Mucosa of rectum (tissue), 2 donors: ENCODE data around the gene SEMA3C.

Experiments
- H3K27ac ChIP-seq, 2 donors: one replicate each; pipeline ENCODE4 v1.7.0; 2013; ENCODE audit warnings: inconsistent platforms in 2 of 2, low read depth in 2 of 2, low read length in 2 of 2
- H3K27me3 ChIP-seq, 2 donors: one replicate each; pipeline ENCODE4 v1.7.0; 2013; ENCODE audit warnings: low read length in 2 of 2; ENCODE audit not compliant: control insufficient read depth in 2 of 2, insufficient read depth in 2 of 2
- H3K36me3 ChIP-seq, 2 donors: one replicate each; pipeline ENCODE4 v1.7.0; 2013; ENCODE audit warnings: low read length in 2 of 2; ENCODE audit not compliant: control insufficient read depth in 2 of 2, insufficient read depth in 2 of 2
- H3K4me1 ChIP-seq, 2 donors: one replicate each; pipeline ENCODE4 v1.7.0; 2013; ENCODE audit warnings: low read length in 2 of 2, mild to moderate bottlenecking in 1 of 2; ENCODE audit not compliant: control insufficient read depth in 2 of 2, insufficient read depth in 2 of 2
- H3K4me3 ChIP-seq, 2 donors: one replicate each; pipeline ENCODE4 v1.7.0; 2013; ENCODE audit warnings: low read length in 2 of 2
- H3K9ac ChIP-seq, 2 donors: one replicate each; pipeline ENCODE4 v1.7.0; 2013; ENCODE audit warnings: low read length in 2 of 2, low read depth in 1 of 2, mild to moderate bottlenecking in 1 of 2
- H3K9me3 ChIP-seq, 2 donors: one replicate each; pipeline ENCODE4 v1.7.0; 2013; ENCODE audit warnings: low read length in 2 of 2; ENCODE audit not compliant: control insufficient read depth in 2 of 2
- donor health status: healthy.
- donor health status: Normal muscosa, but diverticular disease.

Gene SEMA3C

GRCh38 chr7:80763289-80763688 is 155.6 kb downstream of the SEMA3C start:
- H3K4me1 ChIP-seq, result no peaks in the 10 kb centered on the region
- H3K27ac ChIP-seq, result no peak overlapping the region

GRCh38 chr7:80760292-80760691 is 158.6 kb downstream of the SEMA3C start:
- no peaks in the 10 kb centered on the region for H3K4me1 ChIP-seq
- no peak overlapping the region for H3K9ac ChIP-seq
- H3K27me3 ChIP-seq, result no peaks in the 10 kb centered on the region
- H3K9me3 ChIP-seq, result no peaks in the 10 kb centered on the region
- no peak overlapping the region for H3K4me3 ChIP-seq
- H3K36me3 ChIP-seq, result peaks cover 4 to 13% of the 10 kb centered on the region in 2 donors
- no peak overlapping the region for H3K27ac ChIP-seq

More at GRCh38 chr7:80763289-80763688, 155.6 kb downstream of the SEMA3C start:
- peaks cover 4 to 5% of the 10 kb centered on the region in 2 donors for H3K36me3 ChIP-seq
- no peak overlapping the region for H3K4me3 ChIP-seq
- H3K9me3 ChIP-seq, result no peaks in the 10 kb centered on the region
- H3K9ac ChIP-seq, result no peak overlapping the region
- H3K27me3 ChIP-seq, result no peaks in the 10 kb centered on the region

- Histone ChIP-seq H3K4me3 (no peak overlapping the region), H3K36me3 (peaks cover 2 to 6% of the 10 kb centered on the region in 2 donors), H3K9ac (no peak overlapping the region), H3K27ac (no peak overlapping the region), H3K9me3 (no peaks in the 10 kb centered on the region), H3K4me1 (no peaks in the 10 kb centered on the region), H3K27me3 (no peaks in the 10 kb centered on the region)
Measured at GRCh38 chr7:80752954-80753690, 165.7 kb downstream of the SEMA3C start.

- H3K27ac ChIP-seq, result no peak overlapping the region
- H3K9ac ChIP-seq, result no peak overlapping the region
- no peak overlapping the region for H3K4me3 ChIP-seq
Measured at GRCh38 chr7:80749270-80749669, 169.6 kb downstream of the SEMA3C start.

GRCh38 chr7:80748363-80749042 is 170.3 kb downstream of the SEMA3C start:
- Histone ChIP-seq H3K9ac (no peak overlapping the region), H3K9me3 (no peaks in the 10 kb centered on the region), H3K4me1 (no peaks in the 10 kb centered on the region), H3K27me3 (no peaks in the 10 kb centered on the region), H3K27ac (no peak overlapping the region), H3K36me3 (peaks cover 5 to 7% of the 10 kb centered on the region in 2 donors), H3K4me3 (no peak overlapping the region)

More at GRCh38 chr7:80749270-80749669, 169.6 kb downstream of the SEMA3C start:
- H3K36me3 ChIP-seq, result peaks cover 5 to 7% of the 10 kb centered on the region in 2 donors
- H3K4me1 ChIP-seq, result no peaks in the 10 kb centered on the region
- H3K9me3 ChIP-seq, result no peaks in the 10 kb centered on the region
- no peaks in the 10 kb centered on the region for H3K27me3 ChIP-seq

GRCh38 chr7:80740778-80741545 is 177.9 kb downstream of the SEMA3C start:
- Histone ChIP-seq H3K27me3 (no peaks in the 10 kb centered on the region), H3K4me1 (no peaks in the 10 kb centered on the region), H3K36me3 (peaks cover 5 to 8% of the 10 kb centered on the region in 2 donors), H3K9ac (no peak overlapping the region), H3K4me3 (no peak overlapping the region), H3K27ac (no peak overlapping the region), H3K9me3 (no peaks in the 10 kb centered on the region)

- H3K4me1 ChIP-seq, result no peaks in the 10 kb centered on the region
- H3K4me3 ChIP-seq, result no peak overlapping the region
- no peaks in the 10 kb centered on the region for H3K36me3 ChIP-seq
- H3K9me3 ChIP-seq, result no peaks in the 10 kb centered on the region
- H3K9ac ChIP-seq, result no peak overlapping the region
- no peak overlapping the region for H3K27ac ChIP-seq
- H3K27me3 ChIP-seq, result no peaks in the 10 kb centered on the region
Measured at GRCh38 chr7:80736371-80737125, 182.3 kb downstream of the SEMA3C start.

GRCh38 chr7:80735330-80735729 is 183.5 kb downstream of the SEMA3C start:
- Histone ChIP-seq H3K36me3 (no peaks in the 10 kb centered on the region), H3K4me1 (no peaks in the 10 kb centered on the region), H3K27me3 (no peaks in the 10 kb centered on the region), H3K27ac (no peak overlapping the region), H3K9me3 (no peaks in the 10 kb centered on the region), H3K4me3 (no peak overlapping the region), H3K9ac (no peak overlapping the region)

GRCh38 chr7:80734011-80734410 is 184.8 kb downstream of the SEMA3C start:
- H3K36me3 ChIP-seq, result no peaks in the 10 kb centered on the region
- H3K4me3 ChIP-seq, result no peak overlapping the region
- H3K27me3 ChIP-seq, result no peaks in the 10 kb centered on the region
- no peak overlapping the region for H3K27ac ChIP-seq
- H3K9ac ChIP-seq, result no peak overlapping the region
- no peaks in the 10 kb centered on the region for H3K9me3 ChIP-seq
- H3K4me1 ChIP-seq, result no peaks in the 10 kb centered on the region
